ENCODE measurements around the gene SELL. TPM values are rescaled to one million over a fixed set of nuclear protein-coding genes. Genes with fewer than 3 reads are reported as not detected.
"Not testable (repeated sequence)": the region's sequence is repeated elsewhere in the genome, so short reads cannot be mapped to it uniquely, and the experiment has no call there.

The SELL gene
- total RNA-seq, 6 experiments from 2014 or later, result 0.10 to 0.28 (median 0.12) TPM; not detected in 2

- H3K9me3 Mint-ChIP-seq, result no peaks in the 10 kb centered on the region
- H3K4me1 Mint-ChIP-seq (ENCODE audit: low read depth), result no peaks in the 10 kb centered on the region
- H3K36me3 Mint-ChIP-seq (ENCODE audit: low read depth), result no peaks in the 10 kb centered on the region
- no peak for TF ChIP-seq CTCF (IDR thresholded peaks at IDR 0.05)
- DNase-seq, result no peak
- no peak overlapping the region for H3K4me3 Mint-ChIP-seq
- H3K27me3 Mint-ChIP-seq (ENCODE audit: insufficient read depth), result peaks cover 4% of the 10 kb centered on the region; the same call in 1 of the 2 replicates
- no peak overlapping the region for H3K27ac Mint-ChIP-seq
These were observed 14.9 kb downstream of the SELL start for GRCh38 chr1:169696273-169697100.

GRCh38 chr1:169694304-169695075 is 16.9 kb downstream of the SELL start:
- Mint-ChIP-seq H3K4me3 (no peak overlapping the region), H3K27me3 (ENCODE audit: insufficient read depth) (peaks cover 4% of the 10 kb centered on the region; the same call in 1 of the 2 replicates), H3K36me3 (ENCODE audit: low read depth) (no peaks in the 10 kb centered on the region), H3K27ac (no peak overlapping the region), H3K4me1 (ENCODE audit: low read depth) (no peaks in the 10 kb centered on the region; the same call in 1 of the 2 replicates), H3K9me3 (no peaks in the 10 kb centered on the region)
- TF ChIP-seq CTCF (IDR thresholded peaks at IDR 0.05), result no peak
- DNase-seq, result no peak

GRCh38 chr1:169692756-169693460 is 18.5 kb downstream of the SELL start:
- TF ChIP-seq CTCF (IDR thresholded peaks at IDR 0.05), result no peak
- Mint-ChIP-seq H3K4me3 (no peak overlapping the region), H3K9me3 (no peaks in the 10 kb centered on the region), H3K27me3 (ENCODE audit: insufficient read depth) (peaks cover 4% of the 10 kb centered on the region; the same call in 1 of the 2 replicates), H3K27ac (no peak overlapping the region), H3K36me3 (ENCODE audit: low read depth) (no peaks in the 10 kb centered on the region), H3K4me1 (ENCODE audit: low read depth) (no peaks in the 10 kb centered on the region; the same call in 1 of the 2 replicates)
- DNase-seq, result no peak

- H3K36me3 Mint-ChIP-seq (ENCODE audit: low read depth), result no peaks in the 10 kb centered on the region
- DNase-seq, result no peak
- peaks cover 4% of the 10 kb centered on the region; the same call in 1 of the 2 replicates for H3K27me3 Mint-ChIP-seq (ENCODE audit: insufficient read depth)
- H3K4me3 Mint-ChIP-seq, result no peak overlapping the region
- no peak for TF ChIP-seq CTCF (IDR thresholded peaks at IDR 0.05)
- no peaks in the 10 kb centered on the region for H3K9me3 Mint-ChIP-seq
- H3K27ac Mint-ChIP-seq, result no peak overlapping the region
- no peaks in the 10 kb centered on the region; the same call in 1 of the 2 replicates for H3K4me1 Mint-ChIP-seq (ENCODE audit: low read depth)
These were observed 20.9 kb downstream of the SELL start for GRCh38 chr1:169690489-169690888.

- H3K4me3 Mint-ChIP-seq, result no peak overlapping the region
- H3K4me1 Mint-ChIP-seq (ENCODE audit: low read depth), result no peaks in the 10 kb centered on the region; the same call in 1 of the 2 replicates
- no peak for DNase-seq
- H3K27ac Mint-ChIP-seq, result no peak overlapping the region
- no peaks in the 10 kb centered on the region for H3K27me3 Mint-ChIP-seq (ENCODE audit: insufficient read depth)
- no peaks in the 10 kb centered on the region for H3K9me3 Mint-ChIP-seq
- no peak for TF ChIP-seq CTCF (IDR thresholded peaks at IDR 0.05)
- no peaks in the 10 kb centered on the region for H3K36me3 Mint-ChIP-seq (ENCODE audit: low read depth)
These were observed 22.0 kb downstream of the SELL start for GRCh38 chr1:169689395-169689794.

- not testable (repeated sequence) for H3K36me3 Mint-ChIP-seq (ENCODE audit: low read depth); H3K9me3 Mint-ChIP-seq; H3K27ac Mint-ChIP-seq; H3K27me3 Mint-ChIP-seq (ENCODE audit: insufficient read depth); DNase-seq; H3K4me3 Mint-ChIP-seq; H3K4me1 Mint-ChIP-seq (ENCODE audit: low read depth)
These were observed 23.0 kb downstream of the SELL start for GRCh38 chr1:169688377-169688776.
